GM13977 (cell line): Measurements from ENCODE around the gene TGFBR2.

Experiments used
- DNase-seq: peaks from one replicate; pipeline ENCODE4 v3.0.0; 2012; ENCODE audit warnings: low spot score
- in situ Hi-C: fragments of 300-500 bp; cut with MboI; formaldehyde crosslinking; loops from one replicate; pipeline ENCODE4 v1.12.0; 2022; ENCODE audit warnings: low sequenced_read_pairs, low pct_unique_long_range_greater_than_20kb, mixed read lengths, inconsistent platforms; ENCODE audit not compliant: unreplicated experiment
- TF ChIP-seq, protein P1 (sequence below): IDR thresholded peaks from 2 replicates; pipeline ENCODE4 v1.5.1; 2012; ENCODE audit warnings: mild to moderate bottlenecking, control low read depth; ENCODE audit not compliant: insufficient read depth; ENCODE audit errors: extremely low read depth, missing control alignments

TGFBR2 gene

DNA sequence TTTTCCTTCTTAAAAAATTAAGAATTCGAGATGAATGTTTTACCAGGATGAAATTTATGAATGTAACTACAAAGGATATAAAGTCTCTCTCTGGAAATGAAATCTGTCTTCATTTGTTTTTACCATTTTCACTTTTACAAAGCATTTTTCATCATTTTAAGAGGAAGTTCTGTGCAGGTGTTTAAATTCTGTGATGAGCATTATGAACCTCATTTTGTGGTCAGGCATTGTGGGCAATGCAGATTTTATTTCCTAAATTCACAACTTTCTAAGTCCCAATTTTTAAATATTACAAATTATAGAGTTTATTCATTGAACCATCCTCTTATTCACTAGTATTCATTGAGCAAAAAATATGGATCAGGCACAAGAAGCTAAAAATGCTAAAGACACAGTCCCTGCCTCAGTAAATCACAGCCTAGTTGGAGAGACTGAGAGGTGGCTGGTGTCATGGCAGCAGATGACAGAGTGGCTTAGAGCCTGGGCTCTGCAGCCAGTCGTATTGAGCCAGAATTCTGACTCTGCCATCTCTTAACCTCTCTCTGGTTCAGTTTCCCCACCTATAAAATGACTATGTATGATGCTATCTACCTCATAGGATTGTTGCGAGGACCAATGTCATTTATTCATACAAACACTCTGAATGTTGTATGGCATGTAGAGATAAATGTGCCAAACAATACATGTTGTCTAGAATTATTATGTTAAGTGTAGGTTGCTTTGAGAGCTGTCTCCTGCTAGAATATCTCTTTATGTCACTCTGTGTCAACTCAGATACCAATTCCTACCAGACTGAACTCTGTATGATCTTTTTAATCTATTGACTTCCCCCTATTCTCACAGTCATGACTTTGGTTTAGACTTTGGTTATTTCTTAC is 7.5 kb upstream of the TGFBR2 start:
- TF ChIP-seq, protein P1, sequence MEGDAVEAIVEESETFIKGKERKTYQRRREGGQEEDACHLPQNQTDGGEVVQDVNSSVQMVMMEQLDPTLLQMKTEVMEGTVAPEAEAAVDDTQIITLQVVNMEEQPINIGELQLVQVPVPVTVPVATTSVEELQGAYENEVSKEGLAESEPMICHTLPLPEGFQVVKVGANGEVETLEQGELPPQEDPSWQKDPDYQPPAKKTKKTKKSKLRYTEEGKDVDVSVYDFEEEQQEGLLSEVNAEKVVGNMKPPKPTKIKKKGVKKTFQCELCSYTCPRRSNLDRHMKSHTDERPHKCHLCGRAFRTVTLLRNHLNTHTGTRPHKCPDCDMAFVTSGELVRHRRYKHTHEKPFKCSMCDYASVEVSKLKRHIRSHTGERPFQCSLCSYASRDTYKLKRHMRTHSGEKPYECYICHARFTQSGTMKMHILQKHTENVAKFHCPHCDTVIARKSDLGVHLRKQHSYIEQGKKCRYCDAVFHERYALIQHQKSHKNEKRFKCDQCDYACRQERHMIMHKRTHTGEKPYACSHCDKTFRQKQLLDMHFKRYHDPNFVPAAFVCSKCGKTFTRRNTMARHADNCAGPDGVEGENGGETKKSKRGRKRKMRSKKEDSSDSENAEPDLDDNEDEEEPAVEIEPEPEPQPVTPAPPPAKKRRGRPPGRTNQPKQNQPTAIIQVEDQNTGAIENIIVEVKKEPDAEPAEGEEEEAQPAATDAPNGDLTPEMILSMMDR = no peak
- in situ Hi-C loops = no loop called here
- DNase-seq = no peak

DNA sequence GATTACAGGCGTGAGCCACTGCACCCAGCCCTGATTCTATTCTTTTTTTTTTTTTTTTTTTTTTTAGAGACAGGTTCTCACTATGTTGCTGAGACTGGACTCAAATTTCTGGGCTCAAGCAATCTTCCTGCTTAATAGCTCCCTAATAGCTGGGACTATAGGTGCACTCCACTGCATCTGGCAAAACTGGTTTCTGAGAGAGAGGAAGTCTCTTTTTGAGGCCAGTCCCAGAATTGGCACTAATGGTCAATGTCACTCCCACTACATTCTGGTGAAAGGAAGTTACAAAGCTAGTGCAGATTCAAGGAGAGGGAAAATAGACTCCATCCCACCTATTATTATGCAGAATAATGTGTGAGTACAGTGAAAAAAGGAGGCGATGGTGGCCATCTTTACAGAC is 5.8 kb upstream of the TGFBR2 start:
- in situ Hi-C loops = no loop called here
- no peak for DNase-seq
- TF ChIP-seq, protein P1 = no peak

DNA sequence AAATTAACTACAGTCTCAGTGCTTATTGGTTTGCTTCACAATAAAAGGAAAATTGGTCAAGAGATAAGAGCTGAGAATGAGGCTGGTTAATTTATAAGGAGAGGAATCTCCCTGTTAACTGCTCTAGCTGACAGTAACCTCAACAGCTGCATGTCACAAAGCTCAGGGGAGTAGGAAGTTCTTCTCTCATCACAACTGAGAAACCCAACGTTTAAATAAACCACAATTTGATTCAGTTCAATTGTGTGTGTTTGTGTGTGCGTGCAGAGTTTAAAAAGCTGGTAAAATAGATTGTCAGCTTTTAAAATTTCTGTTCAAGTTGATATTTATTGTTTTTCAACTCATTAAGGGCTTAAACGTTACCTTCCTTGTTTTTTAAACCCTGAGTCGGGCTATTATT is 3.5 kb upstream of the TGFBR2 start:
- in situ Hi-C loops = no loop called here
- peak; percentile 18 for DNase-seq
- TF ChIP-seq, protein P1 = no peak

DNA sequence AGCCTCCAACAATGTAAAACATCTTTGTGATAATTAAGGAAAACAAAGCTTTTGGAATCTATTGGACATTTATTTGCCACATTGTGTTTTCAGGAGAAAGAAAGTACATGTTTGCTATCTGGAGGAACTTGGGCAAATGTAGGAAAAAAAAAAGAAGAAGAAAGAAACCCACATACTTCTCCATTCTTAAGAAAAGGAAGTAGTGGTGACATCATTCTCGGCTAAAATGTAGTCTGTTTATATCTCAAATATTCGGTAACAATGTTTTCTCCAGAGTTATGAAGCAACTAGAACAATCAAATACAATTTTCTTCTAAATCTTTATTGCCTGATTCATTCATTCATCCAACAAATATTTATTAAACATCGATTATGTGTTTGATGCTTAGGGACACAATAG is 2.3 kb upstream of the TGFBR2 start:
- in situ Hi-C loops = no loop called here
- TF ChIP-seq, protein P1 = no peak
- DNase-seq = no peak

DNA sequence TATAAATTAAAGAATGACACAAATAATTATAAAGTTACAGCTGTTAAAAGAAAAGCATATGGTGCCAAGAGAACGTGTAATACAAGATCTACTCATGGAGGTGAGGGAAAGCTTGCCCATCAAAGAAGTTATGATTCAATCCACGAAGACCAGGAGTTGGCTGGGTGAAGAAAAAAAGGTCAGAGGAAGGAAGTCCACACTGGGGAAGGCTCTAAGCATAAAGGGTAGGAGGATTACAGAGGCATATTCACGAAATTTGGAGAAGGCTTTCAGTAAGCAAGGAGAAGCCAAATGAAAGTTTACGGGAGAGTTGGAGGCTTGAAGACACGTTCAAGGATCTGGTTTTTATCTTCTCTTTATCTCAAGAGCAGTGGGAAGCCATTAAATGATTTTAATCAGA is 1.8 kb upstream of the TGFBR2 start:
- in situ Hi-C loops = no loop called here
- TF ChIP-seq, protein P1 = no peak
- no peak for DNase-seq

DNA sequence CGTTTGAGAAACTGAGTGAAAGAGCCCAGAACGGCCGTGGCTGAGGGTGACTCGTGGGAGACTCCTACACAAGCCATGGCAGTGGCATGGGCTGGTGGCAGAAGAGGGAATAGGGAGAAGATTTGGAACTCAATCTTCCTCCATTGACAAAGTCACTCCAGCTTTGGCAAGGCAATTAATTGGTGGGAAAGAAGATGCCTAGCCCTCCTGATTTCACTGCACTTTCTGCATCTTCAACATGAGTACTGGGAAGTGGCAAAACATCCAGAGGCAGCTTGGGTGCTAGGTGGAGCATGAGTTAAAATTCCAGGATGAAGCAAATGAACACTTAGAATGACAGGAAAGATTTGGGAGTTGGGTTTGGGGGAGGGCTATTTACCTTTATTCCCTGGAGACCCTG is 1.4 kb upstream of the TGFBR2 start:
- TF ChIP-seq, protein P1 = no peak
- no peak for DNase-seq
- in situ Hi-C loops = no loop called here
